ENCODE data around the gene CAMK1D. TPM values are rescaled to one million over a fixed set of nuclear protein-coding genes. Genes with fewer than 3 reads are reported as not detected.

CAMK1D gene
- total RNA-seq, 1 donor: 11.2 TPM

GRCh38 chr10:12643279-12643678 lies 293.9 kb downstream of the CAMK1D start:
- no peaks in the 10 kb centered on the region for H4K20me1 ChIP-seq (ENCODE audit: insufficient read depth, low read length)
- H3K4me3 ChIP-seq (ENCODE audit: insufficient read depth, low read length): no peak overlapping the region
- H2AFZ ChIP-seq (ENCODE audit: low read length): no peak overlapping the region
- no peak overlapping the region for H3K27ac ChIP-seq (ENCODE audit: low read depth, low read length)
- no peak for DNase-seq (ENCODE audit: insufficient read length, low spot score, missing footprints)
- no peak overlapping the region for H3K4me2 ChIP-seq (ENCODE audit: insufficient read depth, low read length)
- no peaks in the 10 kb centered on the region for H3K9me3 ChIP-seq (ENCODE audit: low read depth, low read length)
- peaks cover 6% of the 10 kb centered on the region for H3K27me3 ChIP-seq (ENCODE audit: insufficient read depth, low read length)
- no peaks in the 10 kb centered on the region for H3K79me2 ChIP-seq (ENCODE audit: insufficient read depth, low read length)
- H3K36me3 ChIP-seq (ENCODE audit: insufficient read depth, low read length): no peaks in the 10 kb centered on the region
- TF ChIP-seq, protein P1, sequence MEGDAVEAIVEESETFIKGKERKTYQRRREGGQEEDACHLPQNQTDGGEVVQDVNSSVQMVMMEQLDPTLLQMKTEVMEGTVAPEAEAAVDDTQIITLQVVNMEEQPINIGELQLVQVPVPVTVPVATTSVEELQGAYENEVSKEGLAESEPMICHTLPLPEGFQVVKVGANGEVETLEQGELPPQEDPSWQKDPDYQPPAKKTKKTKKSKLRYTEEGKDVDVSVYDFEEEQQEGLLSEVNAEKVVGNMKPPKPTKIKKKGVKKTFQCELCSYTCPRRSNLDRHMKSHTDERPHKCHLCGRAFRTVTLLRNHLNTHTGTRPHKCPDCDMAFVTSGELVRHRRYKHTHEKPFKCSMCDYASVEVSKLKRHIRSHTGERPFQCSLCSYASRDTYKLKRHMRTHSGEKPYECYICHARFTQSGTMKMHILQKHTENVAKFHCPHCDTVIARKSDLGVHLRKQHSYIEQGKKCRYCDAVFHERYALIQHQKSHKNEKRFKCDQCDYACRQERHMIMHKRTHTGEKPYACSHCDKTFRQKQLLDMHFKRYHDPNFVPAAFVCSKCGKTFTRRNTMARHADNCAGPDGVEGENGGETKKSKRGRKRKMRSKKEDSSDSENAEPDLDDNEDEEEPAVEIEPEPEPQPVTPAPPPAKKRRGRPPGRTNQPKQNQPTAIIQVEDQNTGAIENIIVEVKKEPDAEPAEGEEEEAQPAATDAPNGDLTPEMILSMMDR (IDR thresholded peaks at IDR 0.05; ENCODE audit: extremely low read depth, low read depth, low read length): no peak
- H3K4me1 ChIP-seq (ENCODE audit: insufficient read depth, low read length): no peaks in the 10 kb centered on the region

DNA sequence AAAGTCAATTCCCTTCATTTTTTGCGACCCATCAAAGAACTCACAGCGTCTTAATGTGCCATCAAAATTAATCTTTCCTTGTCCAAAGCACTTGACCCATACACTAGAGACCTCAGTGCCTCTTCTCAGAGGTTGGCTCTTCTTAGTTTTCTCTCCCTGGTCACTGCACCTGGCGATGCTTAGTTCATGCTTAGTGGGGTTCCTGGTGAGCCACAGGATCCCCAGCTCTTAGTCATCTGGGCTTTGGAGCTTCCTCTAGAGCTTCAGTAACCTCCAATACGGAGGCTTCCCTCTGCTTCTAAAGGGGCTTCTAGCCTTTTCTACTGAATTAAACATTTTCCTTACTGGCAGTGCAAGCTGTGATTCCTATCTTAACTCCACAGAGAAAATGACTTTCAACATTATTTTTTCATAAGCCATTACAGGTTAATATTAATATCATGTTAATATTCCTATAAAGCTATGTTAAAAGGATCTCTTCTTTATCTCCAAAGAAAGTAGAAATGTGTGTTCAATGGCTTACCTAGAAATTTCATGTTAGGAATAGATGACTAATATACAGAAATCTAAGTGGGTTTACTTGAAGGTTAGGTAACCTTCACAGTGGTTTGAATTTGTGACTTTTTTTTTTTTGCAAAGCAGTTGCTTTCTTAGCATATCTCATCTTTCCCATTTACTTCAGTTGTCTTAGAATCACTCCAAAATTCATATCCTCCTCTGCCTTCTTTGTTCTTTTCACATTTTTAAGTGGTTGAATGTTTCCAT lies 295.2 kb downstream of the CAMK1D start:
- Histone ChIP-seq H3K36me3 (ENCODE audit: insufficient read depth, low read length) (no peaks in the 10 kb centered on the region), H3K79me2 (ENCODE audit: insufficient read depth, low read length) (no peaks in the 10 kb centered on the region), H4K20me1 (ENCODE audit: insufficient read depth, low read length) (no peaks in the 10 kb centered on the region), H3K4me1 (ENCODE audit: insufficient read depth, low read length) (no peaks in the 10 kb centered on the region), H2AFZ (ENCODE audit: low read length) (no peak overlapping the region), H3K4me3 (ENCODE audit: insufficient read depth, low read length) (no peak overlapping the region), H3K27ac (ENCODE audit: low read depth, low read length) (no peak overlapping the region), H3K9me3 (ENCODE audit: low read depth, low read length) (no peaks in the 10 kb centered on the region), H3K4me2 (ENCODE audit: insufficient read depth, low read length) (no peak overlapping the region), H3K27me3 (ENCODE audit: insufficient read depth, low read length) (peaks cover 6% of the 10 kb centered on the region)
- DNase-seq (ENCODE audit: insufficient read length, low spot score, missing footprints): no peak
- TF ChIP-seq, protein P1 (IDR thresholded peaks at IDR 0.05; ENCODE audit: extremely low read depth, low read depth, low read length): no peak

DNA sequence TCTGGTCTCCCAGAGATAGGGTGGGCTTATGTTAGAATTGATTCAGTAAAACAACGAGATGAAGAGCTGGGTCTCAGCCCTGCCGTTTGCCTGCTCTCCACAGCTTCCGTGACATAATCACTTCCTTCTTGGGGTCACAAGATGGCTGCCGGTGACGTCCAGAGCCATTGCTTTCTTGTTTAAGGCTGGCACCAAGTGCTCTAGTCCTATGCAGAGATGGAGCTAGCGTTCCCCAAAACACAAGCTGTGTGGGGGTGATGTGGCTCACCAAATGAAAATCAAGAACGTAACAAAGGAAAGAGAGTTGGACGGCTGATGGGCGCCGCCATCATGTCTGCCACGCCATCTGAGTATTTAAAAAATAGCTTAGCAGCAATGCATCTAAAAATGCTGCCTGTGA lies 296.1 kb downstream of the CAMK1D start:
- no peaks in the 10 kb centered on the region for H3K36me3 ChIP-seq (ENCODE audit: insufficient read depth, low read length)
- TF ChIP-seq, protein P1 (IDR thresholded peaks at IDR 0.05; ENCODE audit: extremely low read depth, low read depth, low read length): no peak
- no peak for DNase-seq (ENCODE audit: insufficient read length, low spot score, missing footprints)

DNA sequence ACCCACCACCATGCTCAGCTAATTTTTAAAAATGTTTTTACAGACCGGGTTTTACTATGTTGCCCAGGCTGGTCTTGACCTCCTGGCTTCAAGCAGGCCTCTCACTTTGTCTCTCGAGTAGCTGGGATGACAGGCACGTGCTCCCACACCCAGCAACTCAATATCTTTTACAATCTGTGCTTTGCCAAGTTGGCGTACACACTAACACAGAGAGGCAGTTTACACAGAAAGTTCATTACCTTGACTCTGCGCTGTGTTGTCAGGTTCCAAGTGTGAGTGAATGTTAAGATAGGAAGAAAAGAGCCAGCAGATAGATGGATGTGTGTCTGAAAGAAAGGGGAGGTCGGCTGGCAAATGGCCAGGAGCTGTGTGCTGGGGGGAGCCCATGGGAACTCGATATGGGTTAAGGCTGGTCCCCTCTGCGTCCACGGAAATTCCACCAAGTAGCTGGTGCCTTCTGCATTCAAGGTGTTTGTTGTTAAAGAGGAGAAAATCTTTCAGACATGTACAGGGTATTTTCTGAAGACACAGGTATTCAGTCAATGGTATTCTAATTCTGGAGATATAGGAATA lies 299.8 kb downstream of the CAMK1D start:
- Histone ChIP-seq H3K27ac (ENCODE audit: low read depth, low read length) (no peak overlapping the region), H3K9me3 (ENCODE audit: low read depth, low read length) (peaks cover 1% of the 10 kb centered on the region), H2AFZ (ENCODE audit: low read length) (no peak overlapping the region), H3K4me3 (ENCODE audit: insufficient read depth, low read length) (no peak overlapping the region), H4K20me1 (ENCODE audit: insufficient read depth, low read length) (no peaks in the 10 kb centered on the region), H3K36me3 (ENCODE audit: insufficient read depth, low read length) (no peaks in the 10 kb centered on the region), H3K4me1 (ENCODE audit: insufficient read depth, low read length) (no peaks in the 10 kb centered on the region), H3K27me3 (ENCODE audit: insufficient read depth, low read length) (peaks cover 6% of the 10 kb centered on the region), H3K4me2 (ENCODE audit: insufficient read depth, low read length) (no peak overlapping the region), H3K79me2 (ENCODE audit: insufficient read depth, low read length) (no peaks in the 10 kb centered on the region)
- TF ChIP-seq, protein P1 (IDR thresholded peaks at IDR 0.05; ENCODE audit: extremely low read depth, low read depth, low read length): no peak
- DNase-seq (ENCODE audit: insufficient read length, low spot score, missing footprints): no peak

More for the DNA sequence above, 296.1 kb downstream of the CAMK1D start:
- Histone ChIP-seq H3K4me3 (ENCODE audit: insufficient read depth, low read length) (no peak overlapping the region), H3K4me1 (ENCODE audit: insufficient read depth, low read length) (no peaks in the 10 kb centered on the region), H3K27ac (ENCODE audit: low read depth, low read length) (no peak overlapping the region), H4K20me1 (ENCODE audit: insufficient read depth, low read length) (no peaks in the 10 kb centered on the region), H3K4me2 (ENCODE audit: insufficient read depth, low read length) (no peak overlapping the region), H3K27me3 (ENCODE audit: insufficient read depth, low read length) (peaks cover 6% of the 10 kb centered on the region), H3K9me3 (ENCODE audit: low read depth, low read length) (no peaks in the 10 kb centered on the region), H2AFZ (ENCODE audit: low read length) (no peak overlapping the region), H3K79me2 (ENCODE audit: insufficient read depth, low read length) (no peaks in the 10 kb centered on the region)

Measured in osteoblast (primary cell).